HEK293 (cell line): ENCODE results near the gene INKA2.

ENCODE experiments used
- CTCF ChIP-seq: fragments of 450-650 bp; formaldehyde crosslinking; IDR thresholded peaks from 2 replicates; pipeline ENCODE4 v1.5.1; 2016; ENCODE audit warnings: missing biosample characterization, missing genetic modification characterization
- INSM2 ChIP-seq: fragments of 450-650 bp; formaldehyde crosslinking; IDR thresholded peaks from 2 replicates; pipeline ENCODE4 v1.5.1; 2016; ENCODE audit warnings: missing biosample characterization, missing genetic modification characterization
- ZBTB11 ChIP-seq: fragments of 450-650 bp; formaldehyde crosslinking; conservative IDR thresholded peaks from 2 replicates; pipeline ENCODE4 v1.5.1; 2016; ENCODE audit warnings: low read depth, missing biosample characterization, missing genetic modification characterization
- ZNF140 ChIP-seq: fragments of 450-650 bp; formaldehyde crosslinking; IDR thresholded peaks from 2 replicates; pipeline ENCODE4 v1.5.1; 2016; ENCODE audit warnings: missing biosample characterization, missing genetic modification characterization
- ZNF239 ChIP-seq: fragments of 450-650 bp; formaldehyde crosslinking; IDR thresholded peaks from 2 replicates; pipeline ENCODE4 v1.5.1; 2016; ENCODE audit warnings: missing biosample characterization, missing genetic modification characterization
- ZNF366 ChIP-seq: fragments of 450-650 bp; formaldehyde crosslinking; conservative IDR thresholded peaks from 2 replicates; pipeline ENCODE4 v1.5.1; 2016; ENCODE audit warnings: missing biosample characterization, missing genetic modification characterization
- ZNF416 ChIP-seq: fragments of 450-650 bp; formaldehyde crosslinking; IDR thresholded peaks from 2 replicates; pipeline ENCODE4 v1.5.1; 2016; ENCODE audit warnings: missing biosample characterization, missing genetic modification characterization

GRCh38 chr1:111734856-111735255 is 4.3 kb downstream of the INKA2 start:
- no peak for TF ChIP-seq CTCF (tag by site-specific recombination)
- no peak for TF ChIP-seq ZBTB11 (tag by site-specific recombination)
- TF ChIP-seq ZNF140 (tag by site-specific recombination), result no peak
- TF ChIP-seq ZNF239, result no peak
- TF ChIP-seq INSM2, result no peak
- TF ChIP-seq ZNF366 (tag by site-specific recombination), result no peak
- no peak for TF ChIP-seq ZNF416 (tag by site-specific recombination)
